Erythroblast (primary cell): ENCODE measurements around the gene DMTF1.

Experiments
- GATA1 ChIP-seq: IDR thresholded peaks from 2 replicates; pipeline ENCODE4 v1.6.1; 2011; ENCODE audit warnings: low read depth, mild to moderate bottlenecking, control low read depth, low read length, moderate library complexity
- POLR2A ChIP-seq: IDR thresholded peaks from 2 replicates; pipeline ENCODE4 v1.6.1; 2011; ENCODE audit warnings: mild to moderate bottlenecking, low read length

- TF ChIP-seq POLR2A (no peak), GATA1 (no peak)
Measured at GRCh38 chr7:87154166-87154565, 1.9 kb downstream of the DMTF1 start.
